ENCODE data around the gene CCSER1. TPM values are rescaled to one million over a fixed set of nuclear protein-coding genes. Genes with fewer than 3 reads are reported as not detected.

Gene CCSER1
- total RNA-seq, 1 donor from 2014 or later = not detected

GRCh38 chr4:90977726-90978125, 850.5 kb downstream of the CCSER1 start:
- Mint-ChIP-seq H3K9me3 (ENCODE audit: low read depth) (no peaks in the 10 kb centered on the region), H3K4me1 (ENCODE audit: low read depth) (no peaks in the 10 kb centered on the region), H3K4me3 (ENCODE audit: unreplicated experiment) (no peak overlapping the region), H3K36me3 (ENCODE audit: low read depth) (no peaks in the 10 kb centered on the region), H3K27me3 (ENCODE audit: low read depth) (peaks cover 1% of the 10 kb centered on the region), H3K27ac (ENCODE audit: unreplicated experiment) (no peak overlapping the region)
- no peak for TF ChIP-seq CTCF (IDR thresholded peaks at IDR 0.05)
- no peak for DNase-seq (ENCODE audit: low spot score)

- no peaks in the 10 kb centered on the region for H3K27me3 Mint-ChIP-seq (ENCODE audit: low read depth)
- H3K27ac Mint-ChIP-seq (ENCODE audit: unreplicated experiment) = no peak overlapping the region
- no peaks in the 10 kb centered on the region for H3K9me3 Mint-ChIP-seq (ENCODE audit: low read depth)
- no peaks in the 10 kb centered on the region for H3K36me3 Mint-ChIP-seq (ENCODE audit: low read depth)
- H3K4me3 Mint-ChIP-seq (ENCODE audit: unreplicated experiment) = no peak overlapping the region
- DNase-seq (ENCODE audit: low spot score) = no peak
- no peak for TF ChIP-seq CTCF (IDR thresholded peaks at IDR 0.05)
- no peaks in the 10 kb centered on the region for H3K4me1 Mint-ChIP-seq (ENCODE audit: low read depth)
Measured at GRCh38 chr4:90979556-90979955, 852.4 kb downstream of the CCSER1 start.

GRCh38 chr4:90982813-90983212, 855.6 kb downstream of the CCSER1 start:
- TF ChIP-seq CTCF (IDR thresholded peaks at IDR 0.05) = no peak
- Mint-ChIP-seq H3K27ac (ENCODE audit: unreplicated experiment) (no peak overlapping the region), H3K4me1 (ENCODE audit: low read depth) (no peaks in the 10 kb centered on the region), H3K36me3 (ENCODE audit: low read depth) (no peaks in the 10 kb centered on the region), H3K9me3 (ENCODE audit: low read depth) (no peaks in the 10 kb centered on the region), H3K27me3 (ENCODE audit: low read depth) (peaks cover 4% of the 10 kb centered on the region), H3K4me3 (ENCODE audit: unreplicated experiment) (no peak overlapping the region)
- DNase-seq (ENCODE audit: low spot score) = no peak

GRCh38 chr4:90990284-90990683, 863.1 kb downstream of the CCSER1 start:
- no peak overlapping the region for H3K27ac Mint-ChIP-seq (ENCODE audit: unreplicated experiment)
- no peaks in the 10 kb centered on the region for H3K9me3 Mint-ChIP-seq (ENCODE audit: low read depth)
- H3K4me1 Mint-ChIP-seq (ENCODE audit: low read depth) = peaks cover 4% of the 10 kb centered on the region
- no peak for DNase-seq (ENCODE audit: low spot score)
- TF ChIP-seq CTCF (IDR thresholded peaks at IDR 0.05) = no peak
- no peaks in the 10 kb centered on the region for H3K36me3 Mint-ChIP-seq (ENCODE audit: low read depth)
- H3K4me3 Mint-ChIP-seq (ENCODE audit: unreplicated experiment) = no peak overlapping the region
- peaks cover 2% of the 10 kb centered on the region for H3K27me3 Mint-ChIP-seq (ENCODE audit: low read depth)

- Mint-ChIP-seq H3K4me1 (ENCODE audit: low read depth) (peaks cover 4% of the 10 kb centered on the region), H3K27me3 (ENCODE audit: low read depth) (no peaks in the 10 kb centered on the region), H3K27ac (ENCODE audit: unreplicated experiment) (no peak overlapping the region), H3K9me3 (ENCODE audit: low read depth) (no peaks in the 10 kb centered on the region), H3K36me3 (ENCODE audit: low read depth) (no peaks in the 10 kb centered on the region), H3K4me3 (ENCODE audit: unreplicated experiment) (no peak overlapping the region)
- DNase-seq (ENCODE audit: low spot score) = no peak
- TF ChIP-seq CTCF (IDR thresholded peaks at IDR 0.05) = no peak
Measured at GRCh38 chr4:90992213-90992612, 865.0 kb downstream of the CCSER1 start.
